Activated CD4-positive, CD25-positive, alpha-beta regulatory T cell treated with anti-CD3 and anti-CD28 coated beads, Interleukin-2, amount 50 U/mL, for 24 hours (primary cell): ENCODE results near the gene UBE2V1.
"Not testable (repeated sequence)": the region's sequence is repeated elsewhere in the genome, so short reads cannot be mapped to it uniquely, and the experiment has no call there.

ENCODE experiments used
- ATAC-seq, 2 donors: fragments of 150-1000 bp; cut with Tn5 transposase; one replicate each; pipeline ENCODE4 v1.10.0; 2021; ENCODE audit warnings: mild to moderate bottlenecking in 1 of 2, moderate library complexity in 1 of 2

The UBE2V1 gene

DNA sequence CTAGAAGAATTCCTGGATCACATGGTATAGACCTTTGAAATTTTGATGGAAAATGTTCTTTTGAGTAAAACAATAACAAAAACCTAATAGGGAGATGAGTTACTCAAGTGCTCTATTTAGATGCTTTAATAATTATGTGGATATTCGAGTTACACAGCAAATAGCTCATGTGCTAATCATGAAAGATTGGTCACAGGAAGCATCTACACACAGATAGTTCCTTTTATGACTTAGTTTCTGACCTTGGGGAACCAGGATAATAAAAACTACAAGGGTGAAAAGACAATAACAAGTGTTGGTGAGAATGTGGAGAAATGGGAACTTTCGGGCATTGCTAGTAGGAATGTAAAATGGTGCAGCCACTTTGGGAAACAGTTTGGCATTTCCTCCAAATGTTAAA is 19.7 kb downstream of the UBE2V1 start:
- ATAC-seq: no peak

DNA sequence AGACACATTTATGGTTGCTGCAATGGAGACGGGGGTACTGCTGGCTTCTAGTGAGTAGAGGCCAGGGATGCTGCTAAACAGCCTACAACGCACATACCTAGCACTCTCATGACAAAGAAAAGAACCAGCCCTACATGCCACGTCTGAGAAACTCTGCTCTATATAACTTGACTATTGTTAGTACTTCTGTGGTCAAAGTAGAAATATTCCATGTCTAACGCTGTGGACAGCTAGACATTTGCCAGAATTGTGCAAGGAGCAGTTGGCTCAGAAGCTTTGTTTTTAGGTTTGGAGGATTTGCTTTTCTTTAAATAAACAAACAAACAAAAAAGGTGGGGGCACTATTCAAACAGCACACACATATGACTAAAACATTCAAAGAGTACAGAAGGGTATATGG is 20.5 kb downstream of the UBE2V1 start:
- no peak for ATAC-seq

DNA sequence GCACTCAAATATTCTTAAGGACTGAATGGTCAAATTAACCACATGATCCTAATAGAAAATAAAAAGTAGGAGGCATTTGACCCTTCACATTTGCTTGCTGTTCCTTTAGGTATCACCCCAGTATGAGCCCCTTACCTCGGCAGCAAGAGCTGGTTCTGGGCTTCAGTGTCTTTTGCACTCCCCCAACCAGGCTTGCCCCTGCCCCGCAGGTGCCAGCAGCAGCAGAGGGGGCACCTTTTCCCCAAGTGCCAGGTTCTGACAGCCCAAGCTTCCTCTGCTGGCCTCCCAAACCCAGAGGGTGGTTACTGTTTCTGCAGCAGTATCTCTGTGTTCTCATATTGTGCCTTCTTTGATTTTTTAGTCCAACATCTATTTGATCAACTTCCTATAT is 23.2 kb downstream of the UBE2V1 start:
- no peak for ATAC-seq

DNA sequence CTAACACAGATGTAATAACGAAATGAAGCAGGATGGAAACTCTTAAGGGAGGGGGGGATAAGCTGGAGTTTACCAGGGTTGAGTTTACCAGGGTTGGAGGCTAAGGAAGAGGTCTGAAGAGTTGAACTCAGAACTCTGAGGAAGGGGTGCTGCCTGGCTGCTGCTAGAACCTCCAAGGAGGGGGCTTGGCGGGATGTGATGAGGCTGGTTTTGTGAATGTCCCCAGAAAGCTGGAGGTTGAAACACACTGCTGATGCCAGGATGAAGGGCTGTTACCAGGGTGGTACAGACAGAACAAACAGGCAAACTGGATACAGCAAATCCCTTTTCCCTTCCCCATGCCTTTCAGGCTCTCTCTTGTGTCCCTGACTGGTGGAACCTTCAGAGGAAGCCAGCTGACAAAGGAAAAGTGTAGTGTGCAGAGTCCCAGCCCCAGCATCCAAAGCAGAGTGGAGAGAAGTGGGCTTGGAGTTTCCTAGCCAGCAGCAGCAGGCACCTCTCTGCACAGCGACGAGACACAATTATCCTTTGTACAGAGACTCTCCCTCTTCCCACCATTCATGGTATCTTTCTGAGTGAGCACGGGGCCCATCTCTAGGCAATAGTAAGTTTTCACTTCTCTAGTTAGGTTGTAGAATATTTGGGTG is 23.7 kb downstream of the UBE2V1 start:
- ATAC-seq: no peak

DNA sequence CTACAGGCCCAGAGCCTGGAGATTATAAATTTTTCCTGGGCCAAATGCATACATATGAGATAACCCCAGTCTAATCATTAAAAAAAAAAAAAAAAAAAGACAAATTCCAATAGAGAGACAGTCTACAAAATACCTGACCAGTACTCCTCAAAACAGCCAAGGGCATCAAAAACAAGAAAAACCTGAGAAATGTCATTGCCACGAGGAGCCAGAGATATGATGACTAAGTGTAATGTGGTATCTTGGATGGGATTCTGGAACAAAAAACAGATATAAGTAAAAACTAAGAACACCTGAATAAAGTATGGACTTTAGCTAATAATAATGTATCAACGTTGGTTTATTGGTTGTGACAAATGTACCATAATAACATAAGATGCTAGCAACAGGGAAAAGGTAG is 24.9 kb downstream of the UBE2V1 start:
- no peak for ATAC-seq

DNA sequence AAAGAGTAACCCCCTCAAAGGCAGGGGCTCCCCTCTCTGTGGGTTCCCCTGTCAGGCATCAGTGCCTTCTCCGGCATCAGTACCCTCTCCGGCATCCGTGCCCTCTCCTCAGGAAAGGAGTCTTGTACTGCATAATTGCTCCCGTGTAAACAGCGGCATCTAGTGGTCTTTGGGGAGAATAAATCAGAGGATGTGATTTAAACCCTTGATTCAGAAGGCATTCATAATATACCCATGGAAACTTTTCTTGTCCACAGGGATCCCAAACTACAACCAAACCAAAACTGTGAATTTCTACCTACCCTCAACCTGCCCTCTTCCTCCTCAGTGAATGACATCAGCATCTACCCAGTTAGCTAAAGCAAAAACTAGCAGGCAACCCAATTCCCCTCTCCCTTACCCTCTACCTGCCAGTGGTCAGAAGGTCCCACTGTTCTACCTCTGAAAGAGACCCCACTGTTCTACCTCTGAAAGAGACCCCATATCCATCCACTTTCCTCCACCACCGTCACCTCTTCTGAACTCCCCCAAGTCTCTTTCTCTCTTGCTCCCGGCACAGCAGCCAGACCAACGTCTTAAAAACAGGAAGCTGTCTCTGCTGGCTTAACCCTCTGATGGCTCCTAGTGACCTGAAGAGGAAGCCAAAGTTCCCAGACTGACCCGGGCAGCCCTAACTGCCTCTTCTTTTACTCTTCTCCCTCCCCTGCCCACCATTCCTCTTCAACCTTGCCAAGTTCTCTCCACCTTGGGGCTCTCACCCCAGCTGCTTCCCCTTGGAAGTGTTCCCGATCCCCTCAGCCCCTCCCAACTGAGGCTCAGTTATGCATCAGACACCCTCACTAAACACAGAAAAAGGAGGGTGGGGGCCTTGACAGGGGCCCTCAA is 27.2 kb downstream of the UBE2V1 start:
- ATAC-seq: peak; percentile 69 to 75

DNA sequence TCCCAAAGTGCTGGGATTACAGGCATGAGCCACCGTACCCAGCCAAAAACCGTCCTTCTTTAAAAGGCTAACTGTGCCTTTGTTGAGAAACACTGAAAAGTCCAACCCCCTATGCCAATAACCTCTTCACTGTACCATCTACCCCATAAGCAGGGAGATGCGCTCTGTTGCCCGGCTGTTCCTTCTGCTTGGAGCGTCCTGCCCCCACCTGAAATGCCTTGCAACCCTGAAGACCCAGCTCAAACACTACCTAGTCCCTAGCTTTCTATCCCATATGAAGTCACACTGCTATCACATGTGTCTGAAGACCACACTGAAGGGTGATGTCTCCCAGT is 27.8 kb downstream of the UBE2V1 start:
- ATAC-seq: no peak

DNA sequence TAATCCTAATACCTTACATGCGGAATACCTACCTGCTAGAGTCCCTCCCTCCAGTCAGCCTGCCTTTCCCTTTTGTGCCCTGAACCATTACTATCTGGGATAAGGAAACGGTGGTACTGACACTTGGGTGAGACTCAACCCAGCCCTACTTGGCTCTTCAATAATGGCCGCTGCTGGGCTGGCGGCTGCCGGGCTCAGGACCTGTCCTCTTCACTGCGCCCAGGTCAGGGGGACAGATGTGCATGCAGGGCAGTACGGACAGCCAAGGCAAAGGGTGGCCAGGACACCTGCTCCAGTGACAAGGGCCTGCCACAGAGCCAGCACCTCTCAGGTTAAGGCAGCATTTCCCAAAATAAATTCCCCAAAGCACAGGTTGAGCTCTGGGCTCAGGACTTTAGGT is 29.9 kb downstream of the UBE2V1 start:
- ATAC-seq: no peak

DNA sequence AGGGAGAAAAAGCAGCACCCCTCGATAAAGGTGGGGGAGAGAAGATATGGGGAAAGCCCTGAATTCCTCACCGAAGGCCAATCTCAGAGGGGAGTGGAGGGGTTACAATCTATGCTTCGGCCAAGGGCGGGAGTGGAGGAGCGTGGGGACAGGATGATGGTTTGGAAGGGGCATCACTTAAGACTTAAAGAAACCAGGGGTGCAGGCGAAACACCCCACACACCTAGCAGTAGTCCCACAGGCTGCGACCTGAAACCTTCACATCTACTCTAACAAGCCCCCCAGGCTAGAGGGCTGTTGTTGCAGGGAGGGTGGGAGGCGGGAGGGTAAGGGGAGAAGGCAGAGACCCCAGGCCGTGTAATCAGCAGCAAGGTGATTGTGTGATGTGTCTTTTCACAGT is 30.9 kb downstream of the UBE2V1 start:
- ATAC-seq: not testable (repeated sequence)

DNA sequence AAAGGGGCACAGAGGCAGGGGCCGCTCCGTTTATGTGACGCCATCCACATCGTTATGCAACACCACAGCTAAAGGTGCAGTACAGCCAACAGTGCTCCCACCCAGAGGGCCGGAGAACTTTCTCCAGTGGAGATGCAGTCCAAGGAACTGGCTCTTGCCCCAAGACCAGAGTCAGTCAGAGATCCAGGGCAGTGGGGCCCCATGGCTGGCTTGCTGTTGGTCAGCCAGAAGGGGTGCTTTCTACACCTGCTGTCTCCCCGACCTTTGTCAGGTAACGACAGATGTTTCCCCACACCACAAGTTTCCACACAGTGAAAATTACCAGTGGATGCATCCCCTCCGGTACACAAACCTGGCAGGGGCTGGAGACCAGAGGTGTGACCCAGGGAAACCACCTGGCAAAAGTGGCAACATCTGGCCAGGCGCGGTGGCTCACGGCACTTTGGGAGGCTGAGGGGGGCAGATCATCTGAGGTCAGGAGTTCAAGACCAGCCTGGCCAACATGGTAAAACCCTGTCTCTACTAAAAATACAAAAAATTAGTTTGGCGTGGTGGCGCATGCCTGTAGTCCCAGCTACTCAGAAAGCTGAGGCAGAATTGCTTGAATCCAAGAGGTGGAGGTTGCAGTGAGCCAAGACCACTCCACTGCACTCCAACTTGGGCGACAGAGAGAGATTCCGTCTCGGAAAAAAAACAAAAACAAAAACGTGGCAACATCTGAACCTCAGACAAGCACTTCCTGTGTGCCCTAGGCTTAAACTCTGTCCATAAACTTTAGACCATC is 34.9 kb downstream of the UBE2V1 start:
- ATAC-seq: no peak

DNA sequence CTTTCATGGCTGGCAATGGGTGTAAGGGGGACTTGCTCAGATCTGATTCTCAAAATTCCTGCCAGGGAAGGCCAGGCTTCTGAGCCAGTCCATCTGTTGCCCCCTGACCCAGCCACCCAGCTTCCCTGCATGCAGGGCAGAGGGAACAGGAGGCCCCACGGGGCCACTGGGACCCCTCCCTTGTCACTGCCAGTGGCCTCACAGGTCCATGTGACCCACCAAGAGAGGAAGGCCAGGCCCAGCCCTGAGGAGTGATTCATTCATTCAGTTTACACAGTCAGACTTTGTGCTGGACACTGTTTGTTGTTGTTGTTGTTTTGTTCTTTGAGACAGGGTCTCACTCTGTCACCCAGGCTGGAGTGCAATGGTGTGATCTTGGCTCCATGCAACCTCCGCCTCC is 39.5 kb downstream of the UBE2V1 start:
- ATAC-seq: no peak

DNA sequence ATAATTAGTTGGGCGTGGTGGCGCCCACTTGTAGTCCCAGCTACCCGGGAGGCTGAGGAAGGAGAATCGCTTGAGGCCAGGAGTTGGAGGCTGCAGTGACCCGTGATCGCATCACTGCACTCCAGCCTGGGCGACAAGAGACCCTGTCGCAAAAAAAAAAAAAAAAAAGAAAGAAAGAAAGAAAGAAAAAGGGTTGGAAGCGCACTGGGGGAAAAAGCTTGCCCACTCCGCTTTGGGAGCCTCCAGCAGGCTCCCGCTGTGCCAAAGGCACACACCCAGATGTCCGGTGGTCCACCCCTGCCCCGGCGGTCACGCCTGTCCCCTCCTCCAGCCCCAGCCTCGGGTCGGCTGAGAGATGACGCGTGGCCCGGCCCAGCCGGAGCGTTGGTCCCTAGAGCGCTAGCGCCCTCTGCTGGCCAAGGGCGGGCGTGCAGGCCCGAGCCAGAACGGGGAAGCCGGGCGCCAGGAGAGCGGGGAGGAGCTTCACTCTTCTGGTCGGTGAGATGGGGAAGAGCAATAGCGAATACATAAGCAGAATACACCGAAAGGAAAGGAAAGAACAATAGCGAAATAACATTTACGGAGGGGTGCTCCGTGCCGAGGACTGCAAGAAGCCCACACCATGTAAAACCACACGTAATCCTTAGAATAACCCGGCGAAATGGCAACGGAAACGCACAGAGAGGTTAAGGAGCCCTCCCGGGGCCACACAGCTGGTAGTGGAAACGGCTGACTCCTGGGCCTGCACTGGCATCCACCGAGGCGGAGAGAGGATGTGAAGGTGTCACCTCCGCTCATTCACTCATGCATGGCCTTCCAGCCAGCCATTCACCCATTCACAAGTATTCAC is 41.7 kb downstream of the UBE2V1 start:
- peak; percentile 98 to 99 for ATAC-seq

DNA sequence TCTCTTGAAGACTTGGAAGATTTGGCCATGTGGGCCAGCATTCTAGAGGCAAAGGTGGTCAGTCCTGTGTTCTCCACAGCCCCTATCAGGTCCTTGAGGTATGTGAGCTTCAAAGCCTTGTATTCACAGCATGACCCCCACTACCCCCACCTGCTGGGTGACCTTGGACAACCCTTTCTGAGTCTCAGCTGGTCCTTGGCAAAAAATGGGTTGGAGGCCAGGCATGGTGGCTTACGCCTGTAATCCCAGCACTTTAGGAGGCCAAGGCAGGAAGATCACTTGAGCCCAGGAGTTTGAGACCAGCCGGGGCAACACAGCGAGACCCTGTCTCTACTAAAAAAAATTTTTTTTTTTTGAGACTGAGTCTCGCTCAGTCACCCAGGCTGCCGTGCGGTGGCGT is 42.6 kb downstream of the UBE2V1 start:
- ATAC-seq: no peak

DNA sequence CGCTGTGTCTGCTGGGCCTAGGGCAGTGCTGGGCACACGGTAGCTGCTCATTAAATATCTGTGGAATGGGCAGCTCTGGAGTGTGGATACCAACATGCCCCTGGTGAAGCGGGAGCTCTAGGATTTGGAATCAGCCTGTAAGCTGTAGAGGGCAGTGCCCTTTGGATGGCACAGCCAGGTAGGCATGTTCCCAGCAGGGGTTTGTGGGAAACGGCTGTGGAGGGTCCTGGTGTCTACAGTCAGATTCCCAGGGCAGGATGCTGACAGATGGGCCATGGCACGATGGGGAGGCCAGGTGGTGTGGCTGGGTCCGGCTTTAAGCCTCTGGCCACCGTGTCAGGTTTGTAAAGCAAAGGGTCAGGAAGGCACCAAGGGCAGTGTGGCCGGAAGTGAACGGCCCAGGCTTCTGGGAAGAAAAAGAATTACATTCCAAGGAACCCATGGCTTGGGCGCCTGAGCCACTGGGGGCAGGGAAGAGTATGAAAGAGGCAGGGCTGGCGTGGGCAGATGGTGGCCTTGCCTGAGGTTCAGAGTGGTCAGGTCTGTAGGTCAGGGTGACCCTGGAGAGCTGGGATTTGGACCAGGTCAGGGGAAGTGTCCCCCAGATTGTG is 44.8 kb downstream of the UBE2V1 start:
- no peak for ATAC-seq

DNA sequence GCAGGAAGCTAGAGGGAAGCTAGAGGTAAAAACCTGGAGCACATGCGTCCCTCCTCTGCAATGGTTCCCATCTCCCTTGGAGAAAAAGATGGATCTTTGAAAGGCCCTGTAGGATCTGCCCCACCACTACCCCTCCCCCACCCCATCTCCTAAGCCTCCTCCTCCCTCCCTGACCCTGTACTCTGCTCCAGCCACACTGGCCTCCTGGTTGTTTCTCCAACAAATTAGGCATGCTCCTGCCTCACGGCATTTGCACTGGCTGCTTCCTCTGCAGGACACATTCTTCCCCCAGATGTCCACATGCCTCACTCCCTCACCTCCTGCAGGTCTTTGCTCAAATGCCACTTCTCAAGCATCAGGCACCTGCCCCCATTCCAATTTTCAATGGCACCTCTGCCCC is 45.5 kb downstream of the UBE2V1 start:
- no peak for ATAC-seq

DNA sequence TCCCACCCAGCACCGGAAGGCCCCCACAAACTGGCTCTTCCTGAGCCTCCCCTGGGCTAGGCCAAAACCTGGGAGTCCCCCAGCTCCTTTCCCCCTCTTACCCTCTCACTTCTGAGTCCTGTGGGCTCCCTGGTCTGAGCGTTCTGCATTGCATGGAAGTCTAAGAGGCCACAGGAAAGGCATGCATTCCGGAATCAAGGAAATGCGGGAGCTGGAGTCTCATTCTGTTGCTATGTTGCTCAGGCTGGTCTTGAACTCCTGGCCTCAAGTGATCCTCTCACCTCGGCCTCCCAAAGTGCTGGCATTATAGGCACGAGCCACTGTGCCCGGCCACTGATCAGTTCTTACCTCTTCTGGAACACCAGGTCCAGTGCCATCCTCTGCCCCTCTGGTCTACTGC is 45.9 kb downstream of the UBE2V1 start:
- no peak for ATAC-seq

DNA sequence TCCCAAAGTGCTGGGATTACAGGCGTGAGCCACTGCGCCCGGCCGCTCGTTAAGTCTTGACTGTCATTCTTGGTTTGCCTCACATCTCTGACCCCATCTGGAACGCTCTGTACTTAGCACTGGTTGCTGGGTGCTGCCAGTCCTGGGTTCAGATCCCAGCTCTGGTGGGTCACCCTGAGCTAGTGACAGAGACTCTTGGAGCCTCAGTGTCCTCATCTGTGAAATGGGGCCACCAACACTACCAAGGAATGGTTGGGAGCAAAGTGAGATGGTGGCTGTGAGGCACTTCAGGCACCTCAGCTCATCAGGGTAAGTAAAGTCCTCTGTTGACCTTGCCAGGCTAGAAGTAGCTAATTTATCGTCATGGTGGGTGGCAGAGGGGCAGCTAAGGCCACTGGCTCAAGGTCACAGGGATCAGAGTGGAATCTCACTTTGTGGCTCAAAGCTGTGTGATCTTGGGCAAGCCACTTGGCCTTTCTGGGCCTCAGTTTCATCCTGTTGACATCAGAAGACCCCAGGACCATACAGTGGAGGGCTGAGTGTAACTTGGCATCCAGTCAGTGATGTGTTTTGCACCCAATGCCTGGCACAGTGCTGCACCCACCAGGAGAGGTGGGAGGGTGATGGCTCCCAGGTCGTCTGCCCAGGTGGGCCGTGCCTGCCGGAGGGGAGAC is 46.7 kb downstream of the UBE2V1 start:
- no peak for ATAC-seq

DNA sequence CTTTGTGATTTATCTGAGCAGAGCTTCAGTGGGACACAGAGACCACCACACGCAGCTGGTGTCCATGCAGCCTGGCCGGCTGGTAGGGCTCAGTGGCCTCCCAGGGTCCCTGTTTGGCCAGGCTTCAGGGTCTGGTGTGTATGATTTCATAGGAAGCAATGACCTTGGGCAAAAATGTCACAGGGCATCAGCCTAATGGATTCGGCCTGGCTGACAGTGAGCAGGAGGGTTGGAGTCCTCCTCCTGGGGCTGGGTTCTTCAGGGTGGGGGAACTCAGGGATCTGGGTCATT is 47.7 kb downstream of the UBE2V1 start:
- no peak for ATAC-seq

DNA sequence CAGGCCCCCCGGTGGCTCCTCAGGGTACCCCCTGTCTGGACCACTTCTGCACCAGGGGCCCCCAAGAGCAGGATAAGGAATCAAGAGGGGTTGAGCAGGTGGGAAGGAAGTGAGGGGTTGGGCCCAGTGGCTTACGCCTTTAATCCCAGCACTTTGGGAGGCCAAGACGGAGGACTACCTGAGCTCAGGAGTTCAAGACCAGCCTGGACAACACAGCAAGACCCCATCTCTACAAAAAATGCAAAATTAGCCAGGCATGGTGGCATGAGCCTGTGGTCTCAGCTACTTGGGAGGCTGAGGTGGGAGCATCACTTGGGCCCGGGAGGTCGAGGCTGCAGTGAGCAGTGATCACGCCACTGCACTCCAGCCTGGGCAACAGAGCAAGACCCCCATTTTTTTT is 49.2 kb downstream of the UBE2V1 start:
- not testable (repeated sequence) for ATAC-seq

DNA sequence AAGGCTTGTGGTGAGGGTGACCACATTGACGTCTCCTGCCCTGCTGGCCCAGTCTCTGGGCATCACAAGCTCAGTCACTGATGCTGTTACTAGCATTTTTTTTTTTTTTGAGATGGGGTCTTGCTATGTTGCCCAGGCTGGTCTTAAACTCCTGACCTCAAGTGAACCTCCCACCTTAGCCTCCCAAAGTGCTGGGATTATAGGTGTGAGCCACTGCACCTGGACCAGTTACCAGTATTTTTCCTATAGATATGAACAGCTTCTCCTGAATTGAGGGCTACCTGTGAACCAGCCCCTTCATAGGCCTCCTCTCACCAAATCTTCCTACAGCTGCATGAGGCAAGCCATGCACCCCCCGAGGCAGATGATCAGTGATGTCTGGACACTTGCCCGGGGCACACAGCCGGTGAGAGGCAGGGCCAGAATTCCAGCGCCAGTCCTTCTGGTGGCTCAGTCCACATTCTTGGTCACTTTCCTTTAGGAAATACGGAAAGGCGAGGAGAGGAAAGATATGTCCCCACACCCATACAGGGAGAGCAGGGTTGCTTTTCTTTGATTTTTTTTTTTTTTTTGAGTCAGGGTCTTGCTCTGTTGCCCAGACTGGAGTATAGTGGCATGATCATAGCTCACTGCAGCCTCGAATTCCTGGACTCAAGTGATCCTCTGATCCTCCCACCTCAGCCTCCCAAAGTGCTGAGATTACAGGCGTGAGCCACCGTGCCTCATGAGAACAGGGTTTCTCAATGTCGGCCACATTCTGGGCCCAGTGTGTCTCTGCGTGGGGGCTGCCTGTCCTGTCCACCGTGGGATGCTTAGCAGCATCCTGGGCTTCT is 50.7 kb downstream of the UBE2V1 start:
- ATAC-seq: no peak
